Endothelial cell of umbilical vein (primary cell): ENCODE data around the gene FOXP4. TPM values are rescaled to one million over a fixed set of nuclear protein-coding genes. Genes with fewer than 3 reads are reported as not detected.

Experiments used
- BruUV-seq: library from RNA; stranded (reverse); fragments of 400-500 nt; replicated peaks from 2 replicates; lab custom pipeline; 2021; lab: Mats Ljungman, UMichigan
- CTCF ChIA-PET: fragments of 300-600, 350-600 bp; sonication (Branson Sonifier 250); formaldehyde crosslinking; loops from one replicate; lab custom pipeline; 2021; ENCODE audit warnings: antibody characterized with exemption, inconsistent platforms; lab: Charles Lee
- POLR2A ChIA-PET: fragments of 300-600, 350-600 bp; sonication (Branson Sonifier 250); formaldehyde crosslinking; loops from one replicate; lab custom pipeline; 2021; ENCODE audit warnings: antibody characterized with exemption, inconsistent platforms; lab: Charles Lee
- DNase-seq: peaks from one replicate; pipeline ENCODE4 v3.0.0-alpha.2; 2011; ENCODE audit warnings: low read depth, low spot score
- FAIRE-seq: peaks from 2 replicates; lab custom pipeline; 2011; peaks lifted over from hg19 to GRCh38; lab: Jason Lieb, UNC
- H2AFZ ChIP-seq: 2 replicates; pipeline ENCODE4 v1.6.0; 2012; ENCODE audit warnings: low read depth, low read length, control low read depth, inconsistent platforms
- H3K27ac ChIP-seq: 2 replicates; pipeline ENCODE4 v1.5.1; 2011; ENCODE audit warnings: low read depth, mild to moderate bottlenecking, control low read depth, low read length, moderate library complexity; ENCODE audit not compliant: insufficient read depth
- H3K27me3 ChIP-seq, 2 experiments: 2 replicates each; pipeline versions ENCODE4 v1.6.0 to v1.6.1; 2011; ENCODE audit warnings: low read length in 2 of 2, mixed read lengths in 1 of 2; ENCODE audit not compliant: control insufficient read depth in 2 of 2, insufficient read depth in 2 of 2
- H3K36me3 ChIP-seq, 2 experiments: 2 replicates in 1 of 2; 3 replicates in 1 of 2; pipeline ENCODE4 v1.5.1; 2011; ENCODE audit warnings: low read length in 2 of 2, mild to moderate bottlenecking in 1 of 2, moderate library complexity in 1 of 2; ENCODE audit not compliant: control insufficient read depth in 2 of 2, insufficient read depth in 2 of 2; ENCODE audit errors: extremely low read depth in 1 of 2
- H3K4me1 ChIP-seq: 3 replicates; pipeline ENCODE4 v1.5.1; 2011; ENCODE audit warnings: mild to moderate bottlenecking, low read length; ENCODE audit not compliant: control insufficient read depth, insufficient read depth; ENCODE audit errors: extremely low read depth
- H3K4me2 ChIP-seq: 2 replicates; pipeline ENCODE4 v1.6.1; 2011; ENCODE audit warnings: low read length, control low read depth, mixed read lengths; ENCODE audit not compliant: insufficient read depth
- H3K4me3 ChIP-seq, 3 experiments: fragments of 200-600 bp in 1 of 3; sonication (generic), shearing (Covaris generic) in 1 of 3; replicated peaks in 1 of 3; 2 replicates each; pipeline ENCODE4 v1.5.1; 2011 to 2016; ENCODE audit warnings: control low read depth in 3 of 3, low read length in 3 of 3, mild to moderate bottlenecking in 2 of 3, inconsistent platforms in 1 of 3, low read depth in 1 of 3, moderate library complexity in 1 of 3; ENCODE audit not compliant: insufficient read depth in 1 of 3
- H3K79me2 ChIP-seq: 2 replicates; pipeline ENCODE4 v1.6.0; 2012; ENCODE audit warnings: low read length, inconsistent platforms; ENCODE audit not compliant: control insufficient read depth, insufficient read depth
- H3K9ac ChIP-seq: replicated peaks from 2 replicates; pipeline ENCODE3; 2011; ENCODE audit warnings: low read length, control low read depth; ENCODE audit not compliant: insufficient read depth; ENCODE audit errors: extremely low read depth
- H3K9me1 ChIP-seq: replicated peaks from 3 replicates; pipeline ENCODE4 v1.6.0; 2011; ENCODE audit warnings: mild to moderate bottlenecking, low read length; ENCODE audit not compliant: control insufficient read depth, insufficient read depth; ENCODE audit errors: extremely low read depth
- H3K9me3 ChIP-seq: replicated peaks from 2 replicates; pipeline ENCODE4 v1.5.1; 2012; ENCODE audit warnings: low read length, inconsistent platforms; ENCODE audit not compliant: control insufficient read depth, insufficient read depth
- H4K20me1 ChIP-seq: replicated peaks from 2 replicates; pipeline ENCODE3; 2011; ENCODE audit warnings: mild to moderate bottlenecking, low read length; ENCODE audit not compliant: control insufficient read depth, insufficient read depth; ENCODE audit errors: extremely low read depth
- CTCF ChIP-seq, 2 donors: IDR thresholded peaks; 1 replicate in 1 of 2; 2 replicates in 1 of 2; pipeline ENCODE4 v1.5.1; 2011; ENCODE audit warnings: low read length in 2 of 2, mild to moderate bottlenecking in 2 of 2, moderate library complexity in 2 of 2, control low read depth in 1 of 2, inconsistent platforms in 1 of 2, low read depth in 1 of 2; ENCODE audit not compliant: insufficient read depth in 1 of 2; ENCODE audit errors: extremely low read depth in 1 of 2
- EZH2 ChIP-seq: IDR thresholded peaks from 2 replicates; pipeline ENCODE4 v1.6.1; 2012; ENCODE audit warnings: borderline replicate concordance, low read depth, mild to moderate bottlenecking, moderate library complexity, low read length, inconsistent platforms; ENCODE audit not compliant: severe bottlenecking
- FOS ChIP-seq: IDR thresholded peaks from 2 replicates; pipeline ENCODE4 v1.6.1; 2011; ENCODE audit warnings: mild to moderate bottlenecking, low read length, moderate library complexity, borderline replicate concordance; ENCODE audit not compliant: insufficient read depth
- GATA2 ChIP-seq: IDR thresholded peaks from 2 replicates; pipeline ENCODE4 v1.7.0; 2011; ENCODE audit warnings: low read depth, mild to moderate bottlenecking, moderate library complexity, mixed read lengths, low read length; ENCODE audit not compliant: insufficient read length, insufficient read depth
- JUN ChIP-seq: IDR thresholded peaks from 2 replicates; pipeline ENCODE4 v1.6.1; 2011; ENCODE audit warnings: borderline replicate concordance, low read depth; ENCODE audit not compliant: insufficient read length, insufficient read depth
- MYC ChIP-seq: IDR thresholded peaks from one replicate; pipeline ENCODE4 v1.6.1; 2011; ENCODE audit warnings: mild to moderate bottlenecking, low read depth, low read length
- POLR2A ChIP-seq: IDR thresholded peaks from 2 replicates; pipeline ENCODE4 v1.6.1; 2012; ENCODE audit warnings: low read depth, mild to moderate bottlenecking, control low read depth, low read length
- POLR2AphosphoS5 ChIP-seq: IDR thresholded peaks from 2 replicates; pipeline ENCODE4 v1.6.1; 2012; ENCODE audit warnings: low read depth, mild to moderate bottlenecking, control low read depth, low read length, moderate library complexity; ENCODE audit not compliant: insufficient read depth
- dilution Hi-C: fragments of 300-500 bp; cut with MboI; formaldehyde crosslinking; loops from one replicate; pipeline ENCODE4 v1.15.0; 2019; ENCODE audit warnings: low sequenced_read_pairs; ENCODE audit not compliant: extremely low pct_ligation_motif_present
- intact Hi-C: fragments of 100-400 bp; cut with micrococcal nuclease; formaldehyde crosslinking; loops from one replicate; pipeline ENCODE4 v1.10.0; 2022
- polyA plus RNA-seq, 4 experiments: library from polyadenylated mRNA; depleted of rRNA in 3 of 4; stranded (reverse) in 3 of 4; unstranded in 1 of 4; fragments of >200 nt; gene quantifications; 2 replicates each; pipeline versions ENCODE4 v1.2.1 to v1.2.3, GENCODE V29; 2011 to 2012; ENCODE audit warnings: missing spikeins in 1 of 4
- total RNA-seq: library from RNA; stranded (reverse); gene quantifications from 2 replicates; pipeline ENCODE4 v1.2.3, GENCODE V29; 2021
- TF ChIP-seq, protein P1 (sequence below): IDR thresholded peaks from 2 replicates; pipeline ENCODE4 v1.6.1; 2011; ENCODE audit not compliant: insufficient read depth, insufficient read length

The FOXP4 gene
- total and polyA plus RNA-seq, 2 donors (not counting 3 experiments of a cell fraction or from before 2014, with no cell fraction given) = 5.6 to 23.9 TPM

DNA sequence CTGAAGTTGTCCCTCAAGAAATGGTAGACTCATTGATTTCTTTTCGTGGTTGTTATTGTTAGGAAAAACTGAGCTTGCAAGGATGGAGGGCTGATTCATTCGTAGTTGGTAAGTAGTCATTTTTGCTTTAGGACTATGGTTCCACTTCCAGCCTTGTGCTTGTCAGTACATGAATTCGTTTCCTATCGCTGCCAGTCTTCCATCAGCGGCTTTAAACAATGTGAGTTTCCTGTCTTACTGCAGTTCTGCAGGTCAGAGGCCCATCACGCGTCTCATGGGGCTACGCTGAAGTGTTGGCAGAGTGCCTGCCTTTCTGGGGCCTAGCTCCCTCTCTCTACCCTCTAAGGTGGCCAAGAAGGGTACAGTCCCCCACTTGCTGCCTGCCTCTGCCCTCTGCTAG lies 80.7 kb downstream of the FOXP4 start:
- peak overlapping the region; percentile 44 for H3K27ac ChIP-seq
- H3K4me1 ChIP-seq = peaks cover 25% of the 10 kb centered on the region
- H3K9ac ChIP-seq = no peak overlapping the region
- POLR2A ChIA-PET = no interaction called here
- H4K20me1 ChIP-seq = no peaks in the 10 kb centered on the region
- H3K27me3 ChIP-seq = peaks cover 0 to 2% of the 10 kb centered on the region in 2 experiments
- no TSS peak for BruUV-seq
- H3K79me2 ChIP-seq = no peaks in the 10 kb centered on the region
- H3K9me1 ChIP-seq = no peaks in the 10 kb centered on the region
- H2AFZ ChIP-seq = peak overlapping the region; percentile 64
- no peak overlapping the region for H3K4me3 ChIP-seq
- intact Hi-C loops = loop anchor here (1.0 kb wide), 1 partner anchor 10 kb away; no protein-coding TSS in a partner anchor
- dilution Hi-C loops = no loop called here
- CTCF ChIA-PET = interaction anchor here (0.6 to 2.9 kb wide), 7 partner anchors 8 to 57 kb away, joined by 3 to 20 read pairs (median 4); no protein-coding TSS in a partner anchor
- FAIRE-seq (peak; percentile 90), DNase-seq (peak; percentile 89)
- H3K9me3 ChIP-seq = no peaks in the 10 kb centered on the region
- H3K4me2 ChIP-seq = peak overlapping the region; percentile 30
- H3K36me3 ChIP-seq = no peaks in the 10 kb centered on the region
- peak; percentile 33 for TF ChIP-seq POLR2AphosphoS5
- TF ChIP-seq FOS = peak; percentile 53
- TF ChIP-seq POLR2A = no peak

GRCh38 chr6:41629128-41629527 lies 82.9 kb downstream of the FOXP4 start:
- intact Hi-C loops (no loop called here), dilution Hi-C loops (no loop called here)

More at GRCh38 chr6:41629128-41629527, 82.9 kb downstream of the FOXP4 start:
- no peaks in the 10 kb centered on the region for H3K79me2 ChIP-seq
- TF ChIP-seq POLR2A (no peak), GATA2 (no peak), EZH2 (no peak), JUN (no peak), CTCF (IDR thresholded peaks at IDR 0.05; ENCODE audit: extremely low read depth in 1 of 2, insufficient read depth in 1 of 2, low read depth in 1 of 2, low read length in 2 of 2) (no peak), POLR2AphosphoS5 (no peak), FOS (no peak), MYC (no peak)
- TF ChIP-seq, protein P1, sequence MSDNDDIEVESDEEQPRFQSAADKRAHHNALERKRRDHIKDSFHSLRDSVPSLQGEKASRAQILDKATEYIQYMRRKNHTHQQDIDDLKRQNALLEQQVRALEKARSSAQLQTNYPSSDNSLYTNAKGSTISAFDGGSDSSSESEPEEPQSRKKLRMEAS = no peak
- H3K36me3 ChIP-seq = no peaks in the 10 kb centered on the region
- H3K4me3 ChIP-seq = no peak overlapping the region
- BruUV-seq = no TSS peak
- no peak for DNase-seq
- no peaks in the 10 kb centered on the region for H4K20me1 ChIP-seq
- no peaks in the 10 kb centered on the region for H3K9me3 ChIP-seq
- H3K27ac ChIP-seq = no peak overlapping the region
- H3K9ac ChIP-seq = no peak overlapping the region
- no peak for FAIRE-seq
- POLR2A ChIA-PET = no interaction called here
- H3K9me1 ChIP-seq = no peaks in the 10 kb centered on the region
- H3K27me3 ChIP-seq = peaks cover 0 to 2% of the 10 kb centered on the region in 2 experiments
- H3K4me1 ChIP-seq = peaks cover 25% of the 10 kb centered on the region
- H3K4me2 ChIP-seq = no peak overlapping the region
- no peak overlapping the region for H2AFZ ChIP-seq
- CTCF ChIA-PET = no interaction called here
